ENCODE measurements around the gene ARHGAP26.

ARHGAP26 gene

DNA sequence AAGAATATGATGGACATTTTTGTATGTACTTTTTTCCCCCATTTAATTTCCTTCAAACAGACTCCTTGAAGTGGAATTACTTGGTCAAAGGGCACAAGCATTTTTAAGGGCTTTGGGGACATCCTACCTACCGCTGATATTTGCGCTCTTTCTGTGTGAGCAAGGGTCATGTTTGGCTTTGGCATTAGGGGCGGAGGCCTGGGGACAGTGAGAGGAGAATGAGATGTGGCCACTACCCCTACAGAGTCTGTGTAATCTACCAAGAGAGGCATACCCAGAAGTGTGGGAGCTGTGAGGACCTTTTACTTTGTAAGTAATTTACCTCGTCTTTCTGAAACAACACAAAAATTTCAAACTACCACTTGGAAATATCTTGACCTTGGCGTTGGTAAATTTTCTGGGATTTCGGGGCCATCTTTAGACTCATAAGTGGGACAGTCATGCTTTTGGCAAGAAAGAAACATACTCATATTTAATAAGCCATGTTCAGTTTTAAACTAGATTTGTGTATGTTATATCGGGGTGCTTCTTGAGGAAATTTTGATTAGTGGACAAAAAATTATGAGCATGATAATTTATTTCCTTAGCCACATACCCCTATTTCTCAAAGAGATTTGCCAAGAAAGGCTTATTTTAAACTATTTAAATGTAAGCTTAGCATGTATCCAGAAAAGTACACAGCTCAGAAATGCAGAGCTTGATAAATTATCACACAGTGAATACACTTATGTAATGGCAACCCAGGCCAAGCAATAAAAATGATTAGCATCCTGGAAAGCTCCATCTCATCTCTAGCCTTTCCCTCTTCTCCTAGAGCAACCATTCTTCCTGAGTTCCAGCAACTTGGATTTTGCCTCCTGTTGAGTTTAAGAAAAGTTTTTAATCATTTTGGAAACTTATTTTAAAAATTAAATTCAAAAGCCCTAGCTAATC, 63.6 kb downstream of the ARHGAP26 start:
- DNase-seq = no peak

DNA sequence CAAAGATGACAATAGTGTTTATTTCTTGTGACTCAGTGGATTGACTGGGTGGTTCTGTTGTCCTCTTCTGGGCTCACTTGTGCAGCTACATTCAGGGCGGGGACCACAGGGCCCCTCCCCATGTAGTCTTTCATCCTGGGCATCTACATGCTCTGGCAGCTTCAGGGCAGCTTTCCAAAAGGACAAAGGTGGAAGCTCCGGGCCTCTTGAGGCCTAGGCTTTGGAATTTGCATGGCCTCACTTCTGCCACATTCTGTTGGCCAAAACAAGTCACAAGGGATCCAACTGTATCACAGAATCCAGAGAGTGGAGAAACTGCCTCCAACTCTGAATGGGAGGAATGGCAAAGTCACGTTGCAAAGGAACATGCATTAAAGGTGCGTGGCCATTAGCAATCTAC, 64.3 kb downstream of the ARHGAP26 start:
- no peak for DNase-seq

DNA sequence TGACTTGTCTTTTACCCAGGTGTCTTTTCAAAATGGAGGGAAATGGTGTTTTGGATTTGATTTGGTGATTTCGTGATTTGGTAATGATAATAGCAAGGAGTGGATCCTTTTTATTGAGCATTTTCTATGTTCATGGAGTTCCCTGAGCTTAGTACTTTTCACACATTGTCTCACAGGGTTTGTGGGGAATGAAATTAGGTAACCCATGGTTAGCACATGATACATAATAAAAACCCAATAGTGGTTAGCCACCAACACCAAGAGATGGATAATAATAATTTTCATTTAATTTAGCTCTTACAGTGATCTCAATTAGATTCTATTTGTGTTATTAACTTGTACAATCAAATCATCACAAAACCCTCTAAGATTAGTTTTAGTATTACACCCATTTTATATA, 65.4 kb downstream of the ARHGAP26 start:
- no peak for DNase-seq

DNA sequence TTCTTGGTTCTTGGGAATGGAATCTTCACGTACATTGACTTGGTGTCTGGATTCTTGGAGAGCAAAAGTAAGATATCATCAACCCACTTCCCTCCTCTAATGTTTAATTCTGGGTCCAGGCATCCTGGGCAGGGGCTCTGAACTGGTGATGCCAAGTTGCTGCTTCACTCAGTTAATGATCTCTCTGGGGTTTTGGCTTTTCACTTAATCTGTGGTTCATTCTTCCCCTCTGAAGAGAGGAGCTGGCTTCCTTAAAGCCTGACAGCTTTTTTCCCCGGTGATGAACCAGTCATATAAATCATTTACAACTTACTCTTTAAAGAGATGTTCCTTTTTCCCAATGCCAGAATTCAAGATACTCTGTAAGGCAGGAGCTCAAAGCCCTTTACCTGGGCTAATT, 65.9 kb downstream of the ARHGAP26 start:
- DNase-seq = no peak

DNA sequence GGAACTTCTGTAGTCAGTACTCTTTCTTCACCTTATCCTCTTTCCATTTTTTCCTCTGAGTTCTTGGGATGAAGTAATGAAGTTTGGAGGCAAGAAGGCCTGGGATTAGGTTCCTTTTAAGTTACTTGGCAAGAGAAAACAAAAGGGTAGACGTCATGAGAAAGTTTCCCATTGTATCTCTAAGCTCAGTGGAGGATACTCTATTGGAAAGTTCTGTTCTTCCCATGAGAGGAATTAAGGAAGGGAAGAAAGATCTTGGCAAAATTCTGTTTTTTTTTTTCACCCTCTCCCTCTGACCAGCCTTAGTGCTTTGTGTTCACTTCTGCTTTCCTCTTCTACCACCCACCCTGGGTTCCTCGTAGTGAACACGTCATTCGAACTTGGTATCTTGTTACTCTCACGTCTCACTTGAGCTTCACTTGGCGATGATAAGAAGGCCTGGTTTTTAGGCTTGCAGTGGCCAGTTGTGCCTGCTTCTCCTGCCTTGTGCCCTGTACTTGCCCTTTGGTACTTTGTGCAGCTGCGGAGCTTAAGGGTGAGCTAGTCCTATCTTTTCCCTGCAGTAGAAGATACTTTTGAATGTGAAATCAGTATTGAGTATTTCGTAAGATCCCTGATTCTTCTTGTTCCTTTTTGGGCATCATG, 67.0 kb downstream of the ARHGAP26 start:
- DNase-seq = no peak

DNA sequence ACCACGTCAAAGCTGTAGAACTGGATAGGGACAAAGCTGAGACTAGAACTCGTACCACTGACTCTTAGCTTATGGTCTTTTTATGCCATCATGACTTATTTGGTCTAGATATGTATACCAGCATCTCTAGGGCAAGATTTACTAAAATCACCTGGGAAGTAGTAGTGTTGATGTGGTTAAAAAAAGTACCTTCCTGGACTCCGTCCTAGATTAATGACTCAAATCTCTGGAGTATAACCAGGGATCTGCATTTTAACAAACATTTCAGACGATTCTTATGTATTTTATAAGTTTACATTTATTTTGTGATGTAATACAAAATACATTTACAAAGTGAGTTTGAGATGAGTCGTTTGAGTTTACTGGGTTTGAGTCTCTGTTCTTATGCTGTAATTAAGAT, 68.7 kb downstream of the ARHGAP26 start:
- no peak for DNase-seq

DNA sequence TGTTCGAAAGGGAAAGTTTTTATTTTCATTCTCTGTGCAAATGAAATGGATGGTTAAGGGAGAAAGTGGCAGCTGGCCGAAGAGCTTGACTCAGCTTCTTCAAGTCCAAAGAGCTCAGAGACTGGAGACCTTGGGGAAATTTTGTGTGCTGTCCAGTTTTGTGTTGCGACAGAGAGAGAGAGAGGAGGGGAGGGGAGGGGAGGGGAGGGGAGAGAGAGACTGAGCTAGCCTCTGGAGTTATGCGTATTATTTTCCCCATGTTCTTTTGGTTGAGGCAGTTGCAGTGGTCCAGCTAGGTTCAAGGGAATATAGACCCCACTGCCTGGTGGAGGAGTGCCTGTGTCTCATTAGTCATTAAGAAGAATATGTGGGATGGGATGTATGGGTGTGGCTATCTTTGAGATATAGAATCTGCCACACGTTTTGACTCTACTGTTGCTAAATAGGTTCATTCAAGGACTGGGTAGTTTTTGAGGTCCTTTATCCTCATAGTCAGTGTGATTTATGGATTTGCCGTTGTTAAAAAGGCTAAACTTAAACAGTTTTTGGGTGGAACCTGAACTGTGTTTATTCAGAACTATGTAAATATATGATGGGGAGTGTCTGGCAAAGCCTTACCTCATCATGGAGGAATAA, 69.7 kb downstream of the ARHGAP26 start:
- no peak for DNase-seq

DNA sequence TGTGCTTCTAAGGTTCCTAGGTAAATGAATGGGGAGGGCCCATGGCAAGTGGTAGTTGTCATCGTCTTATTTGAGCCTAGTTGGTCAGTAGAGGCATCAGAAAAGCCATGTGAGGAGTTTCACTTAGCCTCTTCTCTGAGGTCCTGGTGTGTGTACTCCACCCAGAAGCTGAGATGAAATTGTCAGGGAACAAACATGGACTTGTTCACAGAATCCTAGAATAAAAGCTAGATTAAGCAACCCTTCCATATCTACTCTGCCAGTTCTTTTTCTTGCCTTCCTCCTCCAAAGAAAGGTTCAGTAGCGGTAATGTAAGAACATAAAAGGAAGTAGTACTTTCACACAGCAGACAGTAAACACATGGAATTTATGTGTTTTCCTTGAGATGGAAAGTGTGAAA, 70.4 kb downstream of the ARHGAP26 start:
- DNase-seq = no peak

DNA sequence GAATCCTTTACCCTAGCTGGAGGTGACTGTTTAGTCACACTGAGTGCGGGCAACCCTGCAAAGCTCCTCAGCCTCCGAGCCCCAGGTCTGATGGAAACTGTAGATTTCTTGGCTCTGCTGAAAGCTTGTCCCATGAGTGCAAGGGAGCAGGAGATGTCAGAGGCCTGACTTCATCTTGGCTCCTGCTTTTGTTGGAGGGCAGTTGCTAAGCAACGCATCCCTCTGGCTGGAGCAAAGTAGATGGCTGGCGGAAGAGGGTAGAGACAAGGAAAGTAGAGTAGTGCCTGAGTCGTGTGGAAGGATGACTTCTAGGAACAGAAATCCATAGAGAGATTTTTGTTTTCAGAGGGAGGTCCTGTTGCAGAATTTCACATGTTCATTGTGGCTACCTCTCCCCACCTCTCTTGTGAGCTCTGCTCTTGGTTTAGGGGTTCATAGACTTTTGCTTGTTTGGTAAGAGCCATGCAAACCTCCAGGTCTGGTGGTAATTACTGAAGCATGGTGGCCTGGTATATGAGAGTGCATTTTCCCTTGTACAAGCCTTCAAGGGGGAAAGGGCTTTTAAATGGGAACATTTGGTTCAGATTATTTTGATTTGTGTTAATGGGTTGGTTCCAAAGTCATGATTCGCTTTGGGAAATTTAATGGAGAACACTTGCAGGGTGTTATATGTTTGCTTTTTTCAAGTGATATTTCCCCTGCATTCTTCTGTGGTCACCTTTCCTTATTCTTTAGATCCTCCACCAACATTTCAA, 71.5 kb downstream of the ARHGAP26 start:
- DNase-seq = no peak

DNA sequence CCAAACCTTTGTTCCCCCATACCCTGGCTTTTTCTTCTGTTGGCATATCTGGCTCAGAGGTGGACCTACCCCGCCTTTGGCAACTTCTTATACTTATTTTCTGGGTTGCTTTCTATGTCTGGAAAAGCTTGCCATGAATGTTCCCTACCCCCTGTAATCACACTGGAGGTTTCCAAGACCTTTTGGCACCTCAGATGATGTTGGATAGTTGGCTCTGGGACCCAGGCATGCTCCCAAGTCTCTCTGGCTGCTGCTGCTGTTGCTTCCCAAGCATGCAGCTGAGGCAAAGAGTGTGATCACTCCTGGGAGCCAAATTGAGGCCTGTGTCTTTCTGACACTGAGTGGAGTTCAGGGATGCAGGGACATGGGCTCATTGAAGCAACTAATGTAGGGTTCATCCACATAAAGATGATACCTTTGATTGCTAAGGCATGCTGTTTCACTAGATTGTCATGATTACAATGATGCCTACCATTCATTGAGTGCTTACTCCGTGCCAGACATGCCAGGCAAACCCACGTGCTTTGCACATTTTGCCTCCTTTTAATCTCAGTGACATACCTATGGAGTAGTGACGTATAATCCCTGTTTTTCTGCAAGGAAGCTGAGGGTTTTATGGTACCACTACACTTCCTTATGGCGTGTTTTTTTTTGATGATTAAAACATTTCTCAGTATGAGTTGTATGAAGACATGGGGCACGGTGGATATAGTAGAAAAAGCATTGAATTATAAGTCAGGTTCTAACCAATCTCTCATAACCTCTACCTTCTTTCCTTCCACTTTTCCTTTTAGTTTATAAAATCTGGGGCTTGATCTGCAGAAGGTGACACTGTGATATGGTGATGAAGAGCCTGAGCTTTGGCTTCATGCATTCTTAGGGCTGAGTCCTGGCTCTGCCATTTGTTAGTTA, 73.1 kb downstream of the ARHGAP26 start:
- DNase-seq = no peak

DNA sequence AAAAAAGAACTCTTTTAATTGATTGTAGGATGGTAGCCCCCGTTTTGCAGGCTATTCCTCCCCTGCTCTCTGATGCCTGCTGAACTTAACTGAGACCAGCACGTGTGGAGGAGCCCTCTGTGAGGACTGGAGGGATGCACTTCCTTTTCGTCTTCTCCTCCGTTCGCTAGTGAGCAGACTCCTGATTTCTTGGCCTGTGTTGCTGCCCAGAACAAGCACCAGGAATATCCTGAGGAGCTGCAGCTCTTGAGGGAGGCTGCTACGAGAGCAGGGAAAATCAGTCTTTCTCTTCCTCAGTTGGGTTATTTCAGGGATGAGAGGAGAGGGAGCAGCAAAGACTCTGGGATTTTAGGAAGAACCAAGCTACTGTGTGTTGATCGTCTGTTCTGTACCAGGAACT, 74.7 kb downstream of the ARHGAP26 start:
- DNase-seq = no peak

DNA sequence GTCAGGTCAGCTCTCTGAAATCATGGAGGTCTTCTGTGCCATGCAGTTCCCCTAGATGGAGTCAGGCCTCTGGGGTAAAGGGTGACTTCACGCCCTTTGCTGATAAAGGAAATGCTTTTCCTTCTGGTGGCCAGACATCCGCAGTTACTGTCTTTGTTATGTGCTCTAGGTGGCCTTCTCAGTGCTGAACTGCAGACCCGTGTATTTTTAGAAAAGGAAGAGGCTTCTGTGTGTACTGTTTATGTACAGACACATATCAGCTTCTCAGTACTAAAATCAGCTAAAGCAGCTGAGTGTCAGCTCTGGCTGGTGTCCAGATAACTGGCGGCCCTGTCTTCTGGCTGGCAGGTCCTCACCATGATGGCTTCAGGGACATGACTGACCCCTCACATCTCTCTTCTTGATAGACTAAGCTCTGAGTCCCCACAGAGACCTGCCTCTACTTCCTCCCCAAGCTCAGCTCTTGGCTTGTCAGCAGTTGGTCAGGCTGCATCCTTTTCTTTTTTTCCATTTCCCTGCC, 75.3 kb downstream of the ARHGAP26 start:
- DNase-seq = no peak

DNA sequence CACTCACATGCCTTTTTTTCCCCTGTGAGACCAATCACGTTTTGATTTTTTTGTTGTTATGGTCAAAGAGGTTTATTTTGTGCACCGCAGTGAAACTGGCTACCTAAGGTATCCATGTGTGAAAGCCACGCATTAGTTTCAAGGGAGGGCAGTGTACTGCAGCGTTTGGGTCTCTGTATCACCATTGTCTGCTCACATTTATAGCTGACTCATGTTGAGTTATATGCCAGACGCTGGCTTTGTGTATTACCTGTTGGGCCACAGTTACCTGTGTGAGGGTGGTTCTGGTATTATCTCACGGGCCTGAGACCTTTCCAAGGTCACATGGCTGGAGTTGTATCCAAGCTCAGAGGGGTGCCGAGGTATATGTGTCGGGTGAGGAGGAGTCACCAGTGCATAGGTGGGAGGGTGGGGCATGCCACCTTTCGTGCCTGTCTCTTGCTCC, 75.8 kb downstream of the ARHGAP26 start:
- DNase-seq = no peak

DNA sequence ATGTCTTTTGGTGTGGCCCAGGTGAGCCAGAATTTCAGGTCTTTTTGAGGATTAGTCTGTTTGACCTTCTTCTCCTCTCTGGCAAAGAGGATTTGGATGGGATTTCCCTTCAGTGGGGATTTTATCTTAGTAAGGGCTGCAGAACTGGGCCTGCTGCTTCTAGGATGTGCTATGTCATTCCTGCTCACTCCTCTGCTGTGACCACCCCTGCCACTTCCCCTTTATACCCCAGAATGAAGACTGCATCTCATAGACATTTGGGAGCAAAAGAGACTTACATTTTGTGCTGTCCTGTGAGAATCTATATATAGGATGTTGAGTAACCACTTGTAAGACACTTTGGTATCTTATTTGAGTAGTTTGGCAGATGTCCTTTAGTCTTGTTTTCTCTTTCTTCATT, 76.2 kb downstream of the ARHGAP26 start:
- DNase-seq = no peak

DNA sequence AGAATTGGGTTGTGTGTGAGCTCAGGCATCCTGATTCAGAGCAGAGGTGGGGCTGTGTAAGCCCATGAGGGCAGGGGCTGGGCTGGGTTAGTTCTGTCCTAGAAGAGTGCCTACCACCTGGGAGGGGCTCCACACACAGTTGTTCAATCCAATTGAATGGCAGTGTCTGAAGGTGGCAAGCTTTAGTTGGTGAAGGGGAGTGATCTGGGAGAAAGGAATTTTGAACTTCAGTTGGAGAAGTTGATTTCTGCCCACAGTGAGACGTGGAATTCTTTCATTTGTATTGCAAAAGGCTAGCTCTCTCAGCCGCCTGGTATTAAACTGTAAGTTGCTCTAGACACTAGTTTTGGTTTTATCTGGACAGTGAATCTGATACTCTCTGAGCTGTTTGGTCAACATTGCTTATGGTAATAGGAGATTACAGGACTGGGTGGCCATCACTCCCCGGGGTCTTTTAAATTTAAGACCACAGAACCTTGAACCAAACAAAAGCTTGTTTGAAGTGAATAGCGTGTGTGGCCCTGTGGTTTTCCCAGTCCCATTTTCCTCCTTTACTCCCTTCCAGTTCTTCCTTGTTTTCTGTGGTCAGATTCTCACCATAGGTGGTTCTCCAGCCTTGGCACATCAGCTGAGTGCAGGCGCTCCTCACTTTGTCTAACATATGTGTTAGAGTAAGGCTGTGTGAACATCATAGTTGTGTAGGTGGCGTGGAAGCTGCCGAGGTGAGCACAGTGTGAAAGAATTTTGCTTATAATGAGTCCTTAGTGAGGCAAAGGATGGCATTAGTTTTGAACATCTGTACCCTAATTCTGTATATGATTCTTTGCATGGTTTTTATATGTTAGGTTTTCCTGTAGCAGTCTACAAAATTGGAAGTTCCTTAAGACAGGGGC, 78.0 kb downstream of the ARHGAP26 start:
- no peak for DNase-seq

DNA sequence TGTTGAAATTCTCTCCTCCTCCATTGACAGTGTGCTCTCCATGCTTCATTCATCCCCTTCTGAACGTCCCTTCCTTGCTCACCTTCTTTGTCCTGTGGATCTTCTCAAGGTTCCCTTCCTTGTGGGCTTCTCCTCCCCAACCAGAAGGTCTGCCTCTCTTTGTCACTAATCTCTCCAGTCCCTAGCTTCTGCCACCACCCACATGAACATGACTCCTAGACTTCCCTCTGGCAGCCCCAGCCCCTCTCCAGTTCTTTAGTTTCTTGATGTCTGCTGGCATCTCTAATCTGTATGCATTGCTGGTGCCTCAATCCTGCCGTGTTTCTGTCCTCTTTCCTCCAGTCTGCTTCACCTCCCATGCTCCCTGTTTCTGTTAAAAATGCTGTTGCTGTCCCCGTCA, 79.3 kb downstream of the ARHGAP26 start:
- no peak for DNase-seq

DNA sequence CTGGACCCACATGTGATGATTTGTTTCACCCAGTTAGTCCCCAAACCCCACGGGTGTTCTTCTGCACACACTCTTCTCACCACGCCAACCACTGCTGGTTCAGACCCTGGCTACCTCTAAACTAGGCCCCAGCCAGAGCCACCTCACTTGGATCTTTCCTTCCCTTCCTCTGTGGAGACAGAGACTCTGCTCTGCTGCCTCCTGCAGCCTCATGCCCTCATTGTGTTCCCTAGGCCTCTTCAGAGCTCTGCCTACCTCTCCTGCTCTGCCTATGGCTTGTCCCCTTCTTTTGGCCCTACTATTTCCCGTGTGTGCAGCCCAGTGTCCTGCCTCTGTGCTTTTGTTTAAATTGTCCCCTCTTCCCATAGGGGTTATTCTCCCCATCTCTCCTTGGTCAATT, 79.7 kb downstream of the ARHGAP26 start:
- DNase-seq = no peak

DNA sequence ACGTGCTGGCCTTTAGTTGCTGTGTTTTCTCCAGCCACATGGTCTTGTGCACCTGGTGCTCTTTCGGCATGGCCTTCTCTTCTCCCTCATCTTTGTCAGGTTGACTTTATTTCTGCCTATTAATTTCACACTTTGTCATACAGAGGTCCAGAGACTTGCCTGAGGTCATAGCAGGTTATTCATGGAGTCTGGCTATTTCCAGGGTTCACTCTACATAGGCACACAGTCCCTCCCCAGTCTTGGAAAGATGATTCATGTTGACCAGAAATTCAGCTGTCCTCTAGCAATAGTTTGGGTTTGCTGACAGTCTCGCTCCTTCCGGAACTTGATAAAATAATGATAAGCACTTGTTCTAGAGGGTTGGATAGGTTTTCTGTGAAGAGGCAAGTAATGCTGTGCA, 81.6 kb downstream of the ARHGAP26 start:
- DNase-seq = no peak

DNA sequence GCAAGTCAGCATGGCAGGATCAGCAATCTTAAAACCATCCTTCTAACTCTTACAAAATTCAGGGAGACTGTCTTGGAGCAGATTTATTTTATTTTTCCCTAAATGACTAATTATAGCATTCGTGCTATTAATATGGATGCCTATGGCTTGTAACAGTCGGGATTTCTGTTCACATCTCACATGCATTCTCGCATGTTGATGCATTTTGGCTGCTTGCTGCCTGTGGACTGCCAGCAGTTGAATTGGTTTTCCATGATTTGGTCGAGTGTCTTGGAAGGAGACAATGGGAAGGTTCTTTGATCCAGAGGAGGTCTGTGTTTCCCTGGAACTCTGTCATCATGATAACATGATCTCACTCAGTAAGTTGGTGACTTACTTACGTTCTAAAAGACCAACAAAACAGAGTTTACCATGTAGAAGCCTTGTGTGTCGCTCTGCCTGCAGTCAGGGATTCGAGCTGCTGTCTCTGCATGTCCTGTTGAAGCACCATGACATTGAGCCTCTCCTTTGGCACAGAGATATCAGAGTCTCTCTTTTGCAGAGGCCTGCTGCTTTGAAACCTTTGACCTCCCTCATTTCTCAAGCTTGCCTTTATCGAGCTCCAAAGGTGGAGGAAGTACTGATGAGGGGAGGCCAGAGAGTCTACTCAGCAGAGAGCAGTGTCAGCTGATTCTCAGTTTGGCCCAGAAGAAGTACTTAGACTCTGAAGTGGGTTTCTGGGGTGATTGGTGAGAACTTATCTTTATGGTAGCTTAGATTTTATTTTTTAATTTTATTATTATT, 82.4 kb downstream of the ARHGAP26 start:
- no peak for DNase-seq

DNA sequence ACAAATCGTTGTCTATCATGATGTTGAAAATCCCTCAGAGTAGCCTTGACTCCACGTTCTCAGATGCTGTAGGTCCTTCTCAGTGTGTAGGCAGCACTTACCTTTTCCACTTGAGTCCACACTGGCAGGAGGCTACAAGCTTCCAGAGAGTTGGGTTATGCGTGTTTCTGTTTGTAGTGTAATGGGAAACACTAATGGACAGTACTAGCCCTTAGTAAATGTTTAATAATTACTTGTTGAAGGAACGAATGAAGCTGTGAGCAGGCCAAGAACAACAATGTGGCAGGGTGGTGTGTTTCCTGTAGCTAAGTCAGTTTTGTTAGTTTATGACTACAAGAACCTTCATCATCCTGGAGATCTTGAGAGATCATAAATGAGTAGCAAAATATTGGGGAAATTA, 83.5 kb downstream of the ARHGAP26 start:
- no peak for DNase-seq

Data from activated T-cell treated with anti-CD3 and anti-CD28 coated beads, Interleukin-2, amount 50 U/mL, for 48 hours (primary cell).